BLaER1 treated with 17β-estradiol and CSF1 and Interleukin-3, amounts not matched to agents 10 nM and 100 nM (cell line): ENCODE measurements around the gene HIVEP1.

ENCODE experiments used
- H3K27ac ChIP-seq, 11 experiments: shearing (Covaris generic); formaldehyde crosslinking; 2 replicates each; pipeline ENCODE4 v1.8.1; 2022
- H3K27me3 ChIP-seq, 11 experiments: shearing (Covaris generic); formaldehyde crosslinking; 2 replicates each; pipeline ENCODE4 v1.8.1; 2022
- H3K36me3 ChIP-seq, 11 experiments: shearing (Covaris generic); formaldehyde crosslinking; 2 replicates each; pipeline ENCODE4 v1.8.1; 2022
- H3K4me1 ChIP-seq, 10 experiments: shearing (Covaris generic); formaldehyde crosslinking; 2 replicates each; pipeline ENCODE4 v1.8.1; 2022
- H3K4me2 ChIP-seq, 11 experiments: shearing (Covaris generic); formaldehyde crosslinking; 2 replicates each; pipeline ENCODE4 v1.8.1; 2022
- H3K4me3 ChIP-seq, 10 experiments: shearing (Covaris generic); formaldehyde crosslinking; 2 replicates each; pipeline ENCODE4 v1.8.1; 2022
- H3K9ac ChIP-seq, 11 experiments: shearing (Covaris generic); formaldehyde crosslinking; 2 replicates each; pipeline ENCODE4 v1.8.1; 2022
- H3K9me3 ChIP-seq, 11 experiments: shearing (Covaris generic); formaldehyde crosslinking; replicated peaks in 1 of 11; 2 replicates each; pipeline ENCODE4 v1.8.1; 2022
- H4K20me1 ChIP-seq, 11 experiments: shearing (Covaris generic); formaldehyde crosslinking; 2 replicates each; pipeline ENCODE4 v1.8.1; 2022
- Cebpa-rat ChIP-seq, 11 experiments: shearing (Covaris generic); IDR thresholded peaks; 2 replicates each; pipeline ENCODE4 v1.8.1; 2022

The HIVEP1 gene

DNA sequence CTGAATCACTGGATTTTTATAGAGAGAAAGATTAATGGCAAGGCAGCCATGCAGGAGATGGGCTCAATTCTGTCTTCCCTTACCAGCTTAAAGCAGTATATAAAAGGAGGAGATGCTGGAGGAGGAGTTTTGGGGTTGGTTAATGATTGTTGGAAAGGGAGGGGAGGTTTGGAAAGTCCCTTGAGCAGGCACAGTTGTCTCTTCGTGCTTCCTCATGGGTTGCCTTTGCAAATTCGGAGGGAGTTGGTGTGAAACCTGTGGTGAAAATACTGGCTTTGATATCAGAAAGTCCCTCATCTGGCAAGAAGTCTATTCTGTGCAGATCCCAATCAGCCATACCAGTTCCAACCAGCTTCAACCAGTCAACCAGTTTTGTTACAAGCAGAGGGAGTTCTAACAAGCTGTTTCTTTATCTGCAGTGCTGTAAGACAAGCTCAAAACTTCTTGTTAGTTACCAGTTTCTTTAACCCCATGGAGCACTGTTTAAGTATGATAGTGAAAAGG is 107.0 kb downstream of the HIVEP1 start:
- no peaks in the 10 kb centered on the region for H4K20me1 ChIP-seq
- H3K4me3 ChIP-seq = no peak overlapping the region
- H3K9ac ChIP-seq = no peak overlapping the region
- TF ChIP-seq Cebpa-rat (IDR thresholded peaks at IDR 0.05) = no peak
- no peaks in the 10 kb centered on the region for H3K27me3 ChIP-seq
- H3K4me1 ChIP-seq = peaks cover 0 to 6% (median 2%) of the 10 kb centered on the region in 10 experiments; a peak in 13 of 20 replicates
- peaks cover 15 to 32% (median 26%) of the 10 kb centered on the region in 11 experiments for H3K9me3 ChIP-seq
- peaks cover 38 to 77% (median 57%) of the 10 kb centered on the region in 11 experiments for H3K36me3 ChIP-seq
- H3K4me2 ChIP-seq = no peak overlapping the region
- no peak overlapping the region for H3K27ac ChIP-seq

DNA sequence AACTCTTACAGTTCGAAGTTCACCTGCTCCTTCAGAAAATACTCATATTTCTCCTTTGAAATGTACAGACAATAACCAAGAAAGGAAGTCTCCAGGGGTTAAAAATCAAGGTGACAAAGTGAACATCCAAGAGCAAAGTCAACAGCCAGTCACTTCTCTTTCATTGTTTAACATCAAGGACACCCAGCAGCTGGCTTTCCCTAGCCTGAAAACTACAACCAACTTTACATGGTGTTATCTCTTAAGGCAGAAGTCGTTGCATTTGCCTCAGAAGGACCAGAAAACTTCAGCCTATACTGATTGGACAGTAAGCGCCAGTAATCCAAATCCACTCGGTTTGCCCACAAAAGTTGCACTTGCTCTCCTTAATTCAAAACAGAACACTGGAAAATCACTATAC is 113.3 kb downstream of the HIVEP1 start:
- H4K20me1 ChIP-seq = 0 out of 22 replicates have a peak, but pooled peaks cover 0 to 6% (median 0%) of the 10 kb centered on the region in 11 experiments
- peaks cover 0 to 8% (median 0%) of the 10 kb centered on the region in 11 experiments; a peak in 3 of 22 replicates for H3K9me3 ChIP-seq
- H3K27ac ChIP-seq = no peak overlapping the region
- no peak overlapping the region for H3K4me2 ChIP-seq
- H3K4me1 ChIP-seq = no peaks in the 10 kb centered on the region
- H3K4me3 ChIP-seq = no peak overlapping the region
- H3K9ac ChIP-seq = no peak overlapping the region
- TF ChIP-seq Cebpa-rat (IDR thresholded peaks at IDR 0.05) = no peak
- peaks cover 44 to 98% (median 55%) of the 10 kb centered on the region in 11 experiments for H3K36me3 ChIP-seq
- no peaks in the 10 kb centered on the region for H3K27me3 ChIP-seq

DNA sequence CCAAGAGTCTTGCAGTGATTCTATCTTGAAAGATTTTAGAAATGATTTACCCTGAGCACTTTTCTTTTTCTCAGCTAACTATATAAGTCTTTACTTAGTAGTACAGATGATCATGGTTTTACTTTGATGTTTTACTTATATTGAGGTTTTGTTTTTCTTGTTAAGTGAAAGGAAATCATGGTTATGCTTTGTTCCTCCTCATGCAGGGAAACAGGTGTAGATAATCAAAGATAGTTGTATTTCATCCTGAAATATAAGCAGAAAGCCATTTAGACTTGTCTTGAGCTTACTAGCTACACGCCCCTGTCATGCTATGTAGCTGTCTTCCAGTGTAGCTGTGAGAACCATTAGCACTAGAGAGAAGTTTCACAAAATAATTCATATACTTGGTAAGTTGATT is 113.9 kb downstream of the HIVEP1 start:
- Histone ChIP-seq H3K4me2 (no peak overlapping the region), H3K9ac (no peak overlapping the region), H3K4me1 (no peaks in the 10 kb centered on the region), H3K4me3 (no peak overlapping the region), H3K9me3 (peaks cover 0 to 7% (median 0%) of the 10 kb centered on the region in 11 experiments; a peak in 3 of 22 replicates), H3K36me3 (peaks cover 38 to 96% (median 49%) of the 10 kb centered on the region in 11 experiments), H3K27ac (no peak overlapping the region), H4K20me1 (0 out of 22 replicates have a peak, but pooled peaks cover 0 to 6% (median 0%) of the 10 kb centered on the region in 11 experiments), H3K27me3 (no peaks in the 10 kb centered on the region)
- TF ChIP-seq Cebpa-rat (IDR thresholded peaks at IDR 0.05) = no peak

DNA sequence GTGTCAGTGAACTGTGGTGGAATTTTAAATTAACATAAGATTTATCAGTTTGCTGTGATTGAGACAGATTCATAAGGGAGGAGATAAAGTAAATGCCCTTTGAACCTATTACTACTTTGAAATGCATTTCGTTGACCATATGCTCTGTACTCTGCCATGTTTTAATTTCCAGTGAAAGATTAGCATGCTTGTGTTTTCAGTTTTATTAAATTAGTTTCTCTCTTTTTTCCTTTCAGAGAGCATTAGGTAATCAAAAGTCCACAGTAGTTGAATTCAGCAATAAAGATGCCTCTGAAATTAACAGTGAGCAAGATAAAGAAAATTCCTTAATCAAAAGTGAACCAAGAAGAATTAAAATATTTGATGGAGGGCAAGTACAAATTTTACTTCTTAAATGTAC is 117.4 kb downstream of the HIVEP1 start:
- H4K20me1 ChIP-seq = peaks cover 0 to 6% (median 0%) of the 10 kb centered on the region in 11 experiments; a peak in 1 of 22 replicates
- H3K4me1 ChIP-seq = peaks cover 0 to 16% (median 0%) of the 10 kb centered on the region in 10 experiments; a peak in 8 of 20 replicates
- H3K9me3 ChIP-seq = no peaks in the 10 kb centered on the region; a peak in 1 of 22 replicates
- H3K36me3 ChIP-seq = peaks cover 9 to 73% (median 20%) of the 10 kb centered on the region in 11 experiments; a peak in 15 of 22 replicates
- H3K4me3 ChIP-seq = no peak overlapping the region
- no peak overlapping the region for H3K27ac ChIP-seq
- no peak overlapping the region for H3K4me2 ChIP-seq
- no peaks in the 10 kb centered on the region for H3K27me3 ChIP-seq
- H3K9ac ChIP-seq = no peak overlapping the region
- no peak for TF ChIP-seq Cebpa-rat (IDR thresholded peaks at IDR 0.05)

DNA sequence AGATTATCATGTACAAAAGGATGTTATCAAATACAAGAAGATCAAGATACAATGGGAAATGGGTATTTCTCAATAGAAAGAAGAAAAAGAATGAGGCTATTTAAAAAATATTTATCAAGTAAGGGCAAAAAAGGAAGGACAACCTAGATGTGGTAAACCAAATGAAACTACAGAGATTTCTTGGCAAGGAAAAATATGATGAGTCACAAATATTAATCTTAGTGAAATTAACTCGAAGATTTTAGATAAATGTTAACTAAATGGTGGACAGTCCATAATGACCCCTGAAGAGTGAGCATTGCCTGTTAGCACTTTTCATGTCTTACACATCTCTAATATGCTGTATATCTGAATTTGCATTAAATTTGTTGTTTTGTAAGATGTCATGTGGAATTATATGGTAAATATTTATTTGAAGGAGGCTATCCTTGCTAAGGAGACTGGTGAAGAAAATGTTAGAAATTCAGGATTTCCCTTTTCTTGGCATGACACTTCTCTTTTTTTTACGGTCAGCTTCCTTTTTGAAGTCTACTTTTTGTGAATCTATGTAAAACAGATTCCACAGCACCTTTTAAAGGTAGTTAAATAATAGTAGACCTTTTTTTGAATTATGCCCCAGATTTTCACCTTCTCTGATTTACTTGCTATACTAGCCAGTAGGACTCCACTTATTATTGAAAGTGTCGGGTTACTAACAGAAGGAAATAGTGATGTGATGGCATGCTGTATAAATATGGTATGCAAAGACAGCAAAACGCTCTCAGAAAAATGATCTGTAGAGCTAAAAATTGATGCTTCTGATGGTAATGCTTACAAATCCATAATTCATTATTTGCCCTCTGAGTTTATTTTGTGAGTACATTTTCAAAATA is 120.5 kb downstream of the HIVEP1 start:
- peaks cover 4 to 67% (median 11%) of the 10 kb centered on the region in 11 experiments; a peak in 15 of 22 replicates for H3K36me3 ChIP-seq
- no peaks in the 10 kb centered on the region for H3K27me3 ChIP-seq
- H3K4me3 ChIP-seq = no peak overlapping the region
- H3K27ac ChIP-seq = 0 out of 22 replicates have a peak overlapping the region, but pooled peaks of 2 of the 11 experiments have one; percentile 6 to 20
- peaks cover 0 to 6% (median 0%) of the 10 kb centered on the region in 11 experiments; a peak in 2 of 22 replicates for H4K20me1 ChIP-seq
- no peak overlapping the region for H3K9ac ChIP-seq
- peaks cover 0 to 19% (median 0%) of the 10 kb centered on the region in 10 experiments; a peak in 8 of 20 replicates for H3K4me1 ChIP-seq
- H3K9me3 ChIP-seq = no peaks in the 10 kb centered on the region
- H3K4me2 ChIP-seq = peak overlapping the region in 4 of 11 experiments; percentile 8 to 65 (median 34); a peak in 6 of 22 replicates
- no peak for TF ChIP-seq Cebpa-rat (IDR thresholded peaks at IDR 0.05)

DNA sequence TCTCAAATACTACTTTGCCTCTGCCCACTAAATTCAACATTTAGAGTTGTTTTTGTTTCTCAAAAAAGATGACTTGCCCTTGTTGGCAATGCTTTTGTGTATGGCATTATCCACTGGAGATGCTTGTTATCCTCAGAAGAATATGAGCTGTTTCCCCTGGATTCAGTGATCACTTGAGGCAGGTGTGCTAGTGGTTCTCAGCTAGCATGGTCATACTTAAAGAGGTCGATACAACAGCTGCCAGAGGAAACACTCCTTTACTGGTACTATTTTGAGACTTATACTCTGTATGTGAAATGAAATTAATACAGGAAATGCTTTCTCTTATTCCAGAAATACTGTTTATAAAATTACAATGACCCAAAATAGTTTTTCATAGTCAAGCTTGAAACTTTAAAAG is 122.5 kb downstream of the HIVEP1 start:
- no peak overlapping the region for H3K4me2 ChIP-seq
- H4K20me1 ChIP-seq = peaks cover 0 to 3% (median 0%) of the 10 kb centered on the region in 11 experiments; a peak in 2 of 22 replicates
- H3K27me3 ChIP-seq = no peaks in the 10 kb centered on the region
- no peak overlapping the region for H3K27ac ChIP-seq
- no peak overlapping the region for H3K4me3 ChIP-seq
- H3K4me1 ChIP-seq = peaks cover 0 to 22% (median 0%) of the 10 kb centered on the region in 10 experiments; a peak in 8 of 20 replicates
- TF ChIP-seq Cebpa-rat (IDR thresholded peaks at IDR 0.05) = no peak
- peaks cover 14 to 67% (median 24%) of the 10 kb centered on the region in 11 experiments for H3K36me3 ChIP-seq
- H3K9ac ChIP-seq = no peak overlapping the region
- peaks cover 13 to 14% (median 14%) of the 10 kb centered on the region in 11 experiments; a peak in 21 of 22 replicates for H3K9me3 ChIP-seq

DNA sequence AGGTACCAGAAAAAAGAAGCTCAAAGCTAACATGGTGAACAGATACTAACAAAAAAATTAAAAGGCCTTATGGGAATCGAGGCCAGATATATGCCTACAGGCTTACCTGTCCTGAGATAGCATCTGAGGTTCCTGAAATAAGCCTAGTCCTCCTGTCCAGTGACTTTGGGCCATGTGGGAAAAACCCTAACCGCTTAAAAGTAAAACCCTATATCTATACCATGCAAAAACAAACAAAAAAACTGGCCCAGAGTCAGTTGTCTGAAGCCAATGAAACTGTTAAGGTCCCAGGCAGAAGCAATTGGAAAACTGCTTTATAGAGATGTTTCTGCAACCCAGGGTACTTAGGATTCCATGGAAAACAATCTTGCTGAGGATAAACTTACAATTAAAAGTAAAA is 122.9 kb downstream of the HIVEP1 start:
- peaks cover 0 to 22% (median 0%) of the 10 kb centered on the region in 10 experiments; a peak in 8 of 20 replicates for H3K4me1 ChIP-seq
- H3K27me3 ChIP-seq = no peaks in the 10 kb centered on the region
- H3K4me2 ChIP-seq = no peak overlapping the region
- H3K27ac ChIP-seq = no peak overlapping the region
- H3K9me3 ChIP-seq = peaks cover 17 to 18% (median 18%) of the 10 kb centered on the region in 11 experiments; a peak in 21 of 22 replicates
- peaks cover 18 to 67% (median 26%) of the 10 kb centered on the region in 11 experiments for H3K36me3 ChIP-seq
- TF ChIP-seq Cebpa-rat (IDR thresholded peaks at IDR 0.05) = no peak
- no peak overlapping the region for H3K9ac ChIP-seq
- peaks cover 0 to 3% (median 0%) of the 10 kb centered on the region in 11 experiments; a peak in 2 of 22 replicates for H4K20me1 ChIP-seq
- no peak overlapping the region for H3K4me3 ChIP-seq

DNA sequence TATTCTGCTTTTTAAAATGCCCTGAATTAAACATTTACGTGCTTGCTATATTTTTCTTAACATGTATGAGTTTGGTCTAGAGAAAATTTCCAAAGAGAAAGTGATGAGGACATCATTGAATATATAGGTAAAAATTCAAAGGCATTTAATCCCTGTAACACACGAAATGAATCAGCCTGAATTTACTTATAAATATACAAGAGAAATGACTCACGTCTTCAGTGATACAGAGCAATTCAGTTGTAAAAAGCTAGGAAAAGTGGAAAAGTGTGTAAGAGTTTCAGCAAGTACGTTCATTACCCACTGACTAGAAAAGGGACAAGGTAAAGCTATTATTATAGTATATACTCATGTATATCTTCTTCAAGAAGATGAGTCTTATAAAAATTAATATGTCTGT is 124.8 kb downstream of the HIVEP1 start:
- peaks cover 0 to 20% (median 0%) of the 10 kb centered on the region in 10 experiments; a peak in 8 of 20 replicates for H3K4me1 ChIP-seq
- H3K4me3 ChIP-seq = no peak overlapping the region
- H3K9me3 ChIP-seq = peaks cover 19 to 32% (median 21%) of the 10 kb centered on the region in 11 experiments; a peak in 21 of 22 replicates
- no peak for TF ChIP-seq Cebpa-rat (IDR thresholded peaks at IDR 0.05)
- H3K36me3 ChIP-seq = peaks cover 24 to 74% (median 35%) of the 10 kb centered on the region in 11 experiments
- no peak overlapping the region for H3K9ac ChIP-seq
- no peaks in the 10 kb centered on the region; a peak in 2 of 22 replicates for H4K20me1 ChIP-seq
- H3K4me2 ChIP-seq = no peak overlapping the region
- H3K27ac ChIP-seq = no peak overlapping the region
- no peaks in the 10 kb centered on the region for H3K27me3 ChIP-seq

DNA sequence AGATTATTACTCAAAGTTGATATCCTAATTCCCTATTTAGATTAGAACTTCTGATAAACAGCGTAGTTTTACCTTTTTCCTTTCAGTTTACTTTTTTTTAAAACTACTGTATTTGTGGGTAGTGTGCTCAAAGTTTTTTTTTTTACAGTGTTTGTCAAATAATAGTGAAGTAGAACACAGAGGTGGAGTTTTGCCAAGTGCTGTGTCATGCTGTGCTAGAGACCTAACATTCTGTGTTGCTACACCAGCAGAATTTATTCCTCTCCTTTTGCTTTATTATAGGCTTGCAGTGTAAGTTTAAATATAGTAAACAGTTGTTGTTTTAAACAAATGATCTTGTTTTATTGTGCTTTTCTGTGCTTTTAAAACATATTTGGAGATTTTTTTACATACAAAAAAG is 125.4 kb downstream of the HIVEP1 start:
- Histone ChIP-seq H4K20me1 (no peaks in the 10 kb centered on the region; a peak in 2 of 22 replicates), H3K27me3 (no peaks in the 10 kb centered on the region), H3K4me1 (peaks cover 0 to 14% (median 0%) of the 10 kb centered on the region in 10 experiments; a peak in 8 of 20 replicates), H3K9ac (no peak overlapping the region), H3K4me2 (no peak overlapping the region), H3K9me3 (peaks cover 19 to 32% (median 21%) of the 10 kb centered on the region in 11 experiments; a peak in 21 of 22 replicates), H3K27ac (no peak overlapping the region), H3K36me3 (peaks cover 24 to 74% (median 35%) of the 10 kb centered on the region in 11 experiments), H3K4me3 (no peak overlapping the region)
- no peak for TF ChIP-seq Cebpa-rat (IDR thresholded peaks at IDR 0.05)
